ENCODE results near the gene LIME1.

DNA sequence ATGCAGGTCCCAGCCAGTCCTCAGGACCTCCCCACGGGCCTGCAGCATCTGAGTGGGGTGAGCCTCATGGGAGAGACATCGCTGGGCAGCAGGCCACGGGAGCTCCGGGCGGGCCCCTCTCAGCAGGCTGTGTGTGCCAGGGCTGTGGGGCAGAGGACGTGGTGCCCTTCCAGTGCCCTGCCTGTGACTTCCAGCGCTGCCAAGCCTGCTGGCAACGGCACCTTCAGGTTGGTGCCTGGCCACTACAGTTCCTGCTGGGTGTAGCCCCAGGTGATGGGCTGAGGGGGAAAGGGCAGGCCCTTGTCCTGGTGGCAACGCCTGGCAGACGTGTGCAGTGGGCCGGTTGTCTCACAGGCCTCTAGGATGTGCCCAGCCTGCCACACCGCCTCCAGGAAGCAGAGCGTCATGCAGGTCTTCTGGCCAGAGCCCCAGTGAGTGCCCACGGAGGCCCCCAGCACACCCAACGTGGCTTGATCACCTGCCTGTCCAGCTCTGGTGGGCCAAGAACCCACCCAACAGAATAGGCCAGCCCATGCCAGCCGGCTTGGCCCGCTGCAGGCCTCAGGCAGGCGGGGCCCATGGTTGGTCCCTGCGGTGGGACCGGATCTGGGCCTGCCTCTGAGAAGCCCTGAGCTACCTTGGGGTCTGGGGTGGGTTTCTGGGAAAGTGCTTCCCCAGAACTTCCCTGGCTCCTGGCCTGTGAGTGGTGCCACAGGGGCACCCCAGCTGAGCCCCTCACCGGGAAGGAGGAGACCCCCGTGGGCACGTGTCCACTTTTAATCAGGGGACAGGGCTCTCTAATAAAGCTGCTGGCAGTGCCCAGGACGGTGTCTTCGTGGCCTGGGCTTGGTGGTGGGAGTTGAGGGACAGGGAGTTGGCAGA, 40.8 kb upstream of the LIME1 start:
- TF ChIP-seq, protein P1, sequence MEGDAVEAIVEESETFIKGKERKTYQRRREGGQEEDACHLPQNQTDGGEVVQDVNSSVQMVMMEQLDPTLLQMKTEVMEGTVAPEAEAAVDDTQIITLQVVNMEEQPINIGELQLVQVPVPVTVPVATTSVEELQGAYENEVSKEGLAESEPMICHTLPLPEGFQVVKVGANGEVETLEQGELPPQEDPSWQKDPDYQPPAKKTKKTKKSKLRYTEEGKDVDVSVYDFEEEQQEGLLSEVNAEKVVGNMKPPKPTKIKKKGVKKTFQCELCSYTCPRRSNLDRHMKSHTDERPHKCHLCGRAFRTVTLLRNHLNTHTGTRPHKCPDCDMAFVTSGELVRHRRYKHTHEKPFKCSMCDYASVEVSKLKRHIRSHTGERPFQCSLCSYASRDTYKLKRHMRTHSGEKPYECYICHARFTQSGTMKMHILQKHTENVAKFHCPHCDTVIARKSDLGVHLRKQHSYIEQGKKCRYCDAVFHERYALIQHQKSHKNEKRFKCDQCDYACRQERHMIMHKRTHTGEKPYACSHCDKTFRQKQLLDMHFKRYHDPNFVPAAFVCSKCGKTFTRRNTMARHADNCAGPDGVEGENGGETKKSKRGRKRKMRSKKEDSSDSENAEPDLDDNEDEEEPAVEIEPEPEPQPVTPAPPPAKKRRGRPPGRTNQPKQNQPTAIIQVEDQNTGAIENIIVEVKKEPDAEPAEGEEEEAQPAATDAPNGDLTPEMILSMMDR (conservative IDR thresholded peaks at IDR 0.05 in 1 of 2, IDR thresholded peaks at IDR 0.05 in 1 of 2; ENCODE audit: low read depth in 1 of 2, low read length in 2 of 2) = no peak
- TF ChIP-seq EZH2 (IDR thresholded peaks at IDR 0.05; ENCODE audit: low read length, missing control alignments) = no peak

Data from fibroblast of lung (primary cell).